ENCODE data around the gene ACSL3.

DNA sequence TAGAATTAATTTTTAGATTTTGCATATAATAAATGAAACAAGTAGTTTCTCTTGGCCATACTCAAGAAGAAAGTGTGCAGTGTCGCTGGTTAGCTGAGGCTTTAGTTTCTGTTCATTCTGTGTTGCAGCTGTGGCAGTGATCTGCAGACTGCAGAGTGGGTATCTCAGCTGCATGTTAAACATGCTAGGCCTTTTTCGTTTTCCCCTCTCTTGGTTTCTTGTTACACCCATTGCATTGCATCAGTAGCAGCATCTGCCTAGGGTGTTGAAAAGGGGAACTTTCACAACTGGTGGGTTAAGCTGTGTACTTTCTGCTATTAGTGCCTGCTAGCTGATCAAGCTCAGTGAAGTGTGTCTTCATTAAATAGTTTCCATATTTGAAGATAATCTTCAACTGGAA is 51.3 kb downstream of the ACSL3 start:
- TF ChIP-seq, protein P1, sequence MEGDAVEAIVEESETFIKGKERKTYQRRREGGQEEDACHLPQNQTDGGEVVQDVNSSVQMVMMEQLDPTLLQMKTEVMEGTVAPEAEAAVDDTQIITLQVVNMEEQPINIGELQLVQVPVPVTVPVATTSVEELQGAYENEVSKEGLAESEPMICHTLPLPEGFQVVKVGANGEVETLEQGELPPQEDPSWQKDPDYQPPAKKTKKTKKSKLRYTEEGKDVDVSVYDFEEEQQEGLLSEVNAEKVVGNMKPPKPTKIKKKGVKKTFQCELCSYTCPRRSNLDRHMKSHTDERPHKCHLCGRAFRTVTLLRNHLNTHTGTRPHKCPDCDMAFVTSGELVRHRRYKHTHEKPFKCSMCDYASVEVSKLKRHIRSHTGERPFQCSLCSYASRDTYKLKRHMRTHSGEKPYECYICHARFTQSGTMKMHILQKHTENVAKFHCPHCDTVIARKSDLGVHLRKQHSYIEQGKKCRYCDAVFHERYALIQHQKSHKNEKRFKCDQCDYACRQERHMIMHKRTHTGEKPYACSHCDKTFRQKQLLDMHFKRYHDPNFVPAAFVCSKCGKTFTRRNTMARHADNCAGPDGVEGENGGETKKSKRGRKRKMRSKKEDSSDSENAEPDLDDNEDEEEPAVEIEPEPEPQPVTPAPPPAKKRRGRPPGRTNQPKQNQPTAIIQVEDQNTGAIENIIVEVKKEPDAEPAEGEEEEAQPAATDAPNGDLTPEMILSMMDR (IDR thresholded peaks at IDR 0.05 in 8 of 11, conservative IDR thresholded peaks at IDR 0.05 in 3 of 11) = no peak
- TF ChIP-seq POLR2AphosphoS5 (IDR thresholded peaks at IDR 0.05) (peak in 1 of 3 donors; percentile 61), POLR2A (IDR thresholded peaks at IDR 0.05) (peak in 1 of 3 donors; percentile 11)

Data from spleen (tissue), 7 donors.